ENCODE results near the gene PBX3.

- TF ChIP-seq CTCF (IDR thresholded peaks at IDR 0.05): no peak
- no peak for TF ChIP-seq EZH2 (IDR thresholded peaks at IDR 0.05; ENCODE audit: borderline replicate concordance, insufficient read depth, low read depth, low read length, poor library complexity, severe bottlenecking)
Measured at GRCh38 chr9:125910286-125910685, 163.1 kb downstream of the PBX3 start.

Measured in B cell (primary cell).